ENCODE data around the gene PRPF18.

Gene PRPF18

DNA sequence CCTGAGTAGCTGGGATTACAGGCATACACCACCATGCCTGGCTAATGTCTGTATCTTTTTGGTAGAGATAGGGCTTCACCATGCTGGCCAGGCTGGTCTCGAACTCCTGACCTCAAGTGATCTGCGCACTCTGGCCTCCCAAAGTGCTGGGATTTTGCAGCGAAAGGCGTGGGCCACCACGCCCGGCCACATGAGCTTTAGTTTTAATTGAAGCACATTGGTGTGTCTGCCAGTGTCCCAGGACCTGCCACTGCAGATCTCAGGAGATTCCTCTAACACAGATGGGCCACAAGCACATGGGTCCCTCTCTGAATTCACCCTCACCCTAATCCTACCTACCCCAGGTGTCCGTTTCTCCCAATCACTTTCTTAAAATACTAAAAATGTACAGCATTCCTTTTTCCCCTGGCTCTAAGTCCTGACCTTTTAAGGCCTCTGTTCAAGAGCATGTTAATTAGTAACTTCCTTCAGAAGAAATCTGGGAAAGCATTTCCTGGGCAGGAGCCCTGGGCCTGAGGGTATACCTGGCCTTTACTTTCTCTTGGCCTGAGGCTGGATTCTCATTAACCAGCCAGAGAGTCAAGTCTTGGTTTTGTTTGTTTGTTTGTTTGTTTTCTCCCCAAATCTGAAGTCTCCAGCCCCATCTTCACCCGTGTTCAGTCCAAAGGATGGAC, 82.6 kb downstream of the PRPF18 start:
- no peak overlapping the region for H3K4me3 ChIP-seq (ENCODE audit: low read depth, low read length)
- H3K79me2 ChIP-seq (ENCODE audit: control insufficient read depth, insufficient read depth, low read length, unreplicated experiment), result no peaks in the 10 kb centered on the region
- H3K27ac ChIP-seq (ENCODE audit: low read depth, low read length), result no peak overlapping the region
- H2AFZ ChIP-seq (ENCODE audit: low read length, unreplicated experiment), result no peak overlapping the region
- H3K4me1 ChIP-seq (ENCODE audit: control insufficient read depth, insufficient read depth, low read length, unreplicated experiment), result peaks cover 3% of the 10 kb centered on the region
- H3K36me3 ChIP-seq (ENCODE audit: insufficient read depth, low read length), result peaks cover 21% of the 10 kb centered on the region; the same call in 1 of the 2 replicates
- H3K27me3 ChIP-seq (ENCODE audit: insufficient read depth, low read length), result no peaks in the 10 kb centered on the region

DNA sequence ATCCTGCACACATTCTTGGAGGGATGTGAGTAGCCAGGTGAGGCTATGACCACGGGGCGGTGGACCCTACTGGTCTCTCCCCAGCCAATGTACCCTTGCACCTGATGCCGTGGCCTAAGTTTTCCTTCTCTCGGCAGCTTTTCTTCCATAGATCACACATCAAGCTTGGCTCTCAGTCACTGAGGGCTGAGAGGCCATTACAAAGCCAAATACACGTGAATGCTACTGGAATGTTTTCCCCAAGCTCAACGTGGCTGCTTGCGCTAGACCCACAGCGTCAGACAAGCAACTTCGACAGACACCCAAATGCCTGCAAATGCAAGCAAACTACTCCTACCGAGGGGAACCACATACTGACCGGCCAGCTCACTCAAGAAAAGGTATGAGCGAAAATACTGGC, 83.1 kb downstream of the PRPF18 start:
- Histone ChIP-seq H3K36me3 (ENCODE audit: insufficient read depth, low read length) (peaks cover 21% of the 10 kb centered on the region; the same call in 1 of the 2 replicates), H3K79me2 (ENCODE audit: control insufficient read depth, insufficient read depth, low read length, unreplicated experiment) (no peaks in the 10 kb centered on the region), H3K4me1 (ENCODE audit: control insufficient read depth, insufficient read depth, low read length, unreplicated experiment) (peaks cover 3% of the 10 kb centered on the region), H3K27me3 (ENCODE audit: insufficient read depth, low read length) (no peaks in the 10 kb centered on the region), H3K4me3 (ENCODE audit: low read depth, low read length) (no peak overlapping the region), H3K27ac (ENCODE audit: low read depth, low read length) (no peak overlapping the region), H2AFZ (ENCODE audit: low read length, unreplicated experiment) (no peak overlapping the region)

DNA sequence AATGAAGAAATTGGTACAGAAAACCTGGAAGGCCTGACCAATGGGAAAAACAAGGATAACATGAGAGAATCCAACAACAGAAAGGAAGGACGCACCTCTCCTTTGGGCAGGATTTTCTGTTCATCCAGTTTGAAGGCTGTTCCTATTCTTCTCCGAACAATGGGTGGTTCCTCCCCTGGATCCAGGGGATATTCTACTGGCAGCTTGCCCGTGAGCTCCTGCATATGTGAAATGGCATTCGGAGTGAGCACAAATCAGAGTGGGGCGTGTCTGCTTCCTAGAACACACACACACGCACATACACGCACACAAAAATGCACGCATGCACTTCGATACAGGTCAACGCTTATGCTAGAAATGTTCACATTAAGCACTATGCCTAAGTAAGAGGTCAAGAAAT, 83.5 kb downstream of the PRPF18 start:
- Histone ChIP-seq H3K36me3 (ENCODE audit: insufficient read depth, low read length) (peaks cover 20% of the 10 kb centered on the region; the same call in 1 of the 2 replicates), H2AFZ (ENCODE audit: low read length, unreplicated experiment) (no peak overlapping the region), H3K27ac (ENCODE audit: low read depth, low read length) (no peak overlapping the region), H3K4me3 (ENCODE audit: low read depth, low read length) (no peak overlapping the region), H3K27me3 (ENCODE audit: insufficient read depth, low read length) (no peaks in the 10 kb centered on the region), H3K4me1 (ENCODE audit: control insufficient read depth, insufficient read depth, low read length, unreplicated experiment) (peaks cover 3% of the 10 kb centered on the region), H3K79me2 (ENCODE audit: control insufficient read depth, insufficient read depth, low read length, unreplicated experiment) (no peaks in the 10 kb centered on the region)

GRCh38 chr10:13671904-13672303, 85.1 kb downstream of the PRPF18 start:
- peaks cover 13% of the 10 kb centered on the region; the same call in 1 of the 2 replicates for H3K36me3 ChIP-seq (ENCODE audit: insufficient read depth, low read length)
- no peak overlapping the region for H2AFZ ChIP-seq (ENCODE audit: low read length, unreplicated experiment)
- no peaks in the 10 kb centered on the region for H3K4me1 ChIP-seq (ENCODE audit: control insufficient read depth, insufficient read depth, low read length, unreplicated experiment)
- no peaks in the 10 kb centered on the region for H3K79me2 ChIP-seq (ENCODE audit: control insufficient read depth, insufficient read depth, low read length, unreplicated experiment)
- H3K4me3 ChIP-seq (ENCODE audit: low read depth, low read length), result no peak overlapping the region
- H3K27ac ChIP-seq (ENCODE audit: low read depth, low read length), result no peak overlapping the region
- H3K27me3 ChIP-seq (ENCODE audit: insufficient read depth, low read length), result no peaks in the 10 kb centered on the region

- no peak overlapping the region for H3K27ac ChIP-seq (ENCODE audit: low read depth, low read length)
- no peaks in the 10 kb centered on the region for H3K27me3 ChIP-seq (ENCODE audit: insufficient read depth, low read length)
- H3K4me3 ChIP-seq (ENCODE audit: low read depth, low read length), result no peak overlapping the region
- H3K4me1 ChIP-seq (ENCODE audit: control insufficient read depth, insufficient read depth, low read length, unreplicated experiment), result no peaks in the 10 kb centered on the region
- H3K79me2 ChIP-seq (ENCODE audit: control insufficient read depth, insufficient read depth, low read length, unreplicated experiment), result no peaks in the 10 kb centered on the region
- no peak overlapping the region for H2AFZ ChIP-seq (ENCODE audit: low read length, unreplicated experiment)
- peaks cover 19% of the 10 kb centered on the region for H3K36me3 ChIP-seq (ENCODE audit: insufficient read depth, low read length)
Measured at GRCh38 chr10:13672548-13672947, 85.8 kb downstream of the PRPF18 start.

DNA sequence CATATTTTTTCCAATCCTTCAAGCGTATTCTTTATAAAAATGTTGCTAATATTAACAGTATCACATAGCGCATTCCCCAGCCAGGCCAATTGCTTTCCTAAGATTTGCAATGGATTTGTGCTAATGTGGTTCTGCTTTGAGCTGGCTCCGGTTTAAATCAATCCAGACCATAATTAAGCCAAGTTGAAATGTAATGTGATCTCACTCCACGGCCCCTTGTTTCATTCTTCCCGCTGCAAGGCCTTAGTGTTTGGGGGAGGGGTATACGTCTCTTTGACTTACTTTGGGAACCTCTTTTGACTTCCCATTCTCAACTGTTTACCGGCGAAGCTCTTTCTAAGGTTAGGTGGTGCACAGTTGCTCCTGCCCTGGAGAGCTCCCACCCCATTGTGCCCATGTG, 86.4 kb downstream of the PRPF18 start:
- no peak overlapping the region for H3K27ac ChIP-seq (ENCODE audit: low read depth, low read length)

GRCh38 chr10:13674645-13675588, 88.2 kb downstream of the PRPF18 start:
- no peak overlapping the region for H3K27ac ChIP-seq (ENCODE audit: low read depth, low read length)
- H3K27me3 ChIP-seq (ENCODE audit: insufficient read depth, low read length), result no peaks in the 10 kb centered on the region
- no peak overlapping the region for H3K4me3 ChIP-seq (ENCODE audit: low read depth, low read length)
- peaks cover 28% of the 10 kb centered on the region for H3K36me3 ChIP-seq (ENCODE audit: insufficient read depth, low read length)
- no peak overlapping the region for H2AFZ ChIP-seq (ENCODE audit: low read length, unreplicated experiment)
- H3K4me1 ChIP-seq (ENCODE audit: control insufficient read depth, insufficient read depth, low read length, unreplicated experiment), result no peaks in the 10 kb centered on the region
- H3K79me2 ChIP-seq (ENCODE audit: control insufficient read depth, insufficient read depth, low read length, unreplicated experiment), result peaks cover 3% of the 10 kb centered on the region

More for the DNA sequence above, 86.4 kb downstream of the PRPF18 start:
- Histone ChIP-seq H3K27me3 (ENCODE audit: insufficient read depth, low read length) (no peaks in the 10 kb centered on the region), H3K79me2 (ENCODE audit: control insufficient read depth, insufficient read depth, low read length, unreplicated experiment) (peaks cover under 1% of the 10 kb centered on the region), H2AFZ (ENCODE audit: low read length, unreplicated experiment) (no peak overlapping the region), H3K4me3 (ENCODE audit: low read depth, low read length) (no peak overlapping the region), H3K4me1 (ENCODE audit: control insufficient read depth, insufficient read depth, low read length, unreplicated experiment) (no peaks in the 10 kb centered on the region), H3K36me3 (ENCODE audit: insufficient read depth, low read length) (peaks cover 22% of the 10 kb centered on the region)

DNA sequence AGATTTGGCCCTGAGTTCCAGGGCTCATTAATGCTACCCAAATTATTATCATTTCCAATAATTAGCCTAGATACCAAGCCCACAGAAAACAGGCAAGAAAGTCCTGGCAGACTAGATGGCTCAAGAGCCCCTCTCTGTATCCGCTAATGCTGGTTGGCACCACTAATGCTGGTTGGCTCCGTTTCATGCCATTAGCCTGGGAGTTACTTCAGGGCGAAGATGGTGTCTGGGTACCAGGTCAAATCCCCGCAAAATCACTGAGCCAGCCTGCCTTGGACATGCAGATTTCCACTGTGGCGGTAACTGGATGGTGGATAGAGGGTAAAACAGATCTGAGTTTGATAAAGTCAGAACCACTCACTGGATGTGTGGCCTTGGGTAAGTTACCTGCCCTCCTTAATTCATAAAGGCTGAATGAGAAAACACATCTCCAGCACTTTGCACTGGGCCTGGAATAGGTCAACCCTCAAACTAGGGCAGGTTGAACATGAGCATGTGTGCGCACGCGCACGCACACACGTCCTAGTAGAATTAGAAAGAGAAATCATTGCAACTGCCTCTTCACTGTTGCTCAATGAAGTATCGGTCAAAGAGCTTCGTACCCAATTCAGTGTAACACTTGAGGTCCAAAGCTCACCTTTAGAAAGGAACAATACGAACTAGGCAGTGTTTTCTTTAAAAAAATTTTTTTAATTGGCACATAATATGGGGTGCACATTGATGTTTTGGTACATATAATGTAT, 91.5 kb downstream of the PRPF18 start:
- peaks cover 3% of the 10 kb centered on the region for H3K79me2 ChIP-seq (ENCODE audit: control insufficient read depth, insufficient read depth, low read length, unreplicated experiment)
- no peak overlapping the region for H3K27ac ChIP-seq (ENCODE audit: low read depth, low read length)
- peaks cover 18% of the 10 kb centered on the region for H3K36me3 ChIP-seq (ENCODE audit: insufficient read depth, low read length)
- no peaks in the 10 kb centered on the region for H3K27me3 ChIP-seq (ENCODE audit: insufficient read depth, low read length)
- H3K4me3 ChIP-seq (ENCODE audit: low read depth, low read length), result no peak overlapping the region
- peaks cover 3% of the 10 kb centered on the region for H3K4me1 ChIP-seq (ENCODE audit: control insufficient read depth, insufficient read depth, low read length, unreplicated experiment)
- no peak overlapping the region for H2AFZ ChIP-seq (ENCODE audit: low read length, unreplicated experiment)

Data from ACC112 (cell line).